Measurements from ENCODE around the gene LSAMP. TPM values are rescaled to one million over a fixed set of nuclear protein-coding genes. Genes with fewer than 3 reads are reported as not detected.

Gene LSAMP
- total and polyA plus RNA-seq, 3 donors from 2014 or later = 3.1 to 10.3 (median 9.1) TPM

DNA sequence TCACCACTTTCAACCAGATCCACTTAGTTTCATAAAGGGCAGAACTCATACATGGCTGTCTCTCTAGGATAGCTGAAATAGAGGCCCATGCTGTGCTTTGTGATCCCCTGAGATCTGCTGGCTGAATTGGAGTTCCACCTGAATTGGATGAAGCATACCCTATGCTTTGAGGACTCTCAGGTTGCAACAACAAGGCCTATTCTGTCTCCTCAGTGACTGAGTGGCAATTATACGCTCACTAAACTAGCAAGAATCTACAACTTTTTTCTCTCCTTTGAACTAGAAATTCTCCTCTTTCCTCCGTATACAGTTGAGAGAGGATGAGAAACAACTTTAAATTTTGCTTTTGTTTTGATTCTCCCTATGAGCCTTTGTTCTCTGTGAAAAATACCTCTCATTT lies 348.7 kb downstream of the LSAMP start:
- Histone ChIP-seq H3K36me3 (ENCODE audit: low read depth, missing control alignments) (no peaks in the 10 kb centered on the region), H3K27me3 (no peaks in the 10 kb centered on the region), H3K9me3 (no peaks in the 10 kb centered on the region), H3K4me1 (no peaks in the 10 kb centered on the region), H3K4me3 (no peak overlapping the region), H3K27ac (no peak overlapping the region)
- intact Hi-C loops (cut with DNase I; ENCODE audit: low total_unique reads) = no loop called here
- TF ChIP-seq POLR2A (IDR thresholded peaks at IDR 0.05) = no peak
- TF ChIP-seq, protein P1, sequence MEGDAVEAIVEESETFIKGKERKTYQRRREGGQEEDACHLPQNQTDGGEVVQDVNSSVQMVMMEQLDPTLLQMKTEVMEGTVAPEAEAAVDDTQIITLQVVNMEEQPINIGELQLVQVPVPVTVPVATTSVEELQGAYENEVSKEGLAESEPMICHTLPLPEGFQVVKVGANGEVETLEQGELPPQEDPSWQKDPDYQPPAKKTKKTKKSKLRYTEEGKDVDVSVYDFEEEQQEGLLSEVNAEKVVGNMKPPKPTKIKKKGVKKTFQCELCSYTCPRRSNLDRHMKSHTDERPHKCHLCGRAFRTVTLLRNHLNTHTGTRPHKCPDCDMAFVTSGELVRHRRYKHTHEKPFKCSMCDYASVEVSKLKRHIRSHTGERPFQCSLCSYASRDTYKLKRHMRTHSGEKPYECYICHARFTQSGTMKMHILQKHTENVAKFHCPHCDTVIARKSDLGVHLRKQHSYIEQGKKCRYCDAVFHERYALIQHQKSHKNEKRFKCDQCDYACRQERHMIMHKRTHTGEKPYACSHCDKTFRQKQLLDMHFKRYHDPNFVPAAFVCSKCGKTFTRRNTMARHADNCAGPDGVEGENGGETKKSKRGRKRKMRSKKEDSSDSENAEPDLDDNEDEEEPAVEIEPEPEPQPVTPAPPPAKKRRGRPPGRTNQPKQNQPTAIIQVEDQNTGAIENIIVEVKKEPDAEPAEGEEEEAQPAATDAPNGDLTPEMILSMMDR (IDR thresholded peaks at IDR 0.05) = no peak
- 87 to 89% methylated on average over 2 of the region's 2 CpGs for WGBS, 2 donors
- DNase-seq = no peak

DNA sequence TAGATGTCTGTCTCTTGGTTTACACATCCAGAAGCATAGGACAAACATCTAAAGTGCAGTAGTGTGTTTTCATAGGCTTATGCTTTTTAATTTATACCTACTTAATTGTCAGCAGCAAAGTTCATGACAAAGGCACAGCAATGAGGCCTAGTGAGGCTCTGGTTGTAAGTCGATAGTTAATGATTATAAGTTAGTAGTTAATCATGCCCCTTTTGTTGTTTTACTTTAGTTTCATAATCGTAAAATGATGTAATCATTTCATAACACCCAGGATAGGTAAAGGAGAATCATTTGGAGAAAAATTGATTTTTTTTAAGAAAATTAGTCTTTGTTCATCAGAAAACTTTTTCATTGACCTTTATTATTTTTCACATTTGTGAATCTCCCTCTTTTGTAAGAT lies 351.9 kb downstream of the LSAMP start:
- H3K4me3 ChIP-seq = no peak overlapping the region
- TF ChIP-seq, protein P1 (IDR thresholded peaks at IDR 0.05) = no peak
- no peak for TF ChIP-seq POLR2A (IDR thresholded peaks at IDR 0.05)
- H3K4me1 ChIP-seq = no peaks in the 10 kb centered on the region
- intact Hi-C loops (cut with DNase I; ENCODE audit: low total_unique reads) = no loop called here
- no peak overlapping the region for H3K27ac ChIP-seq
- H3K9me3 ChIP-seq = no peaks in the 10 kb centered on the region
- no peak for DNase-seq
- H3K27me3 ChIP-seq = no peaks in the 10 kb centered on the region
- no peaks in the 10 kb centered on the region for H3K36me3 ChIP-seq (ENCODE audit: low read depth, missing control alignments)
- 90 to 94% methylated on average over 2 of the region's 2 CpGs for WGBS, 2 donors

DNA sequence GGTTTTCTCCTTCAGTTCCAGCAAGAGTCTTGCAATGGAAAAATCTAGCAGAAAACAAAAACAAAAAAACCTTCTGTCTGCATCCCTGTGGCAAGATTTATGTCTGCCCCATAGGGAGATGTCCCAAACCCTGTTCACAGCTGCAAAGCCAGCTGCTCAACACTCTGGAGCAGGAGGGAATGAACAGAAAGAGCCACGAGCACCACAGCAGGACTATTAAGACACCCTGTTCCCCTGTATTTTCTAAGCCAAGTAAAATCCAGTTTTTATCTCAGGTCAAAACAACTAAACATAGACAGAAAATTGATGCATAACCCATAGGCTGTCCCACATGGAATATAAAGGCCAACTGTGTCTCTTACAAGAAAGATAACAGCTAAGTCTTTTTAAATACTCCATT lies 357.9 kb downstream of the LSAMP start:
- Histone ChIP-seq H3K4me1 (no peaks in the 10 kb centered on the region), H3K27ac (no peak overlapping the region), H3K27me3 (no peaks in the 10 kb centered on the region), H3K36me3 (ENCODE audit: low read depth, missing control alignments) (no peaks in the 10 kb centered on the region), H3K4me3 (no peak overlapping the region), H3K9me3 (no peaks in the 10 kb centered on the region)
- DNase-seq = peak; percentile 16
- 40 to 53% methylated on average over 1 of the region's 1 CpG for WGBS, 2 donors
- intact Hi-C loops (cut with DNase I; ENCODE audit: low total_unique reads) = no loop called here
- TF ChIP-seq POLR2A (IDR thresholded peaks at IDR 0.05) = no peak

DNA sequence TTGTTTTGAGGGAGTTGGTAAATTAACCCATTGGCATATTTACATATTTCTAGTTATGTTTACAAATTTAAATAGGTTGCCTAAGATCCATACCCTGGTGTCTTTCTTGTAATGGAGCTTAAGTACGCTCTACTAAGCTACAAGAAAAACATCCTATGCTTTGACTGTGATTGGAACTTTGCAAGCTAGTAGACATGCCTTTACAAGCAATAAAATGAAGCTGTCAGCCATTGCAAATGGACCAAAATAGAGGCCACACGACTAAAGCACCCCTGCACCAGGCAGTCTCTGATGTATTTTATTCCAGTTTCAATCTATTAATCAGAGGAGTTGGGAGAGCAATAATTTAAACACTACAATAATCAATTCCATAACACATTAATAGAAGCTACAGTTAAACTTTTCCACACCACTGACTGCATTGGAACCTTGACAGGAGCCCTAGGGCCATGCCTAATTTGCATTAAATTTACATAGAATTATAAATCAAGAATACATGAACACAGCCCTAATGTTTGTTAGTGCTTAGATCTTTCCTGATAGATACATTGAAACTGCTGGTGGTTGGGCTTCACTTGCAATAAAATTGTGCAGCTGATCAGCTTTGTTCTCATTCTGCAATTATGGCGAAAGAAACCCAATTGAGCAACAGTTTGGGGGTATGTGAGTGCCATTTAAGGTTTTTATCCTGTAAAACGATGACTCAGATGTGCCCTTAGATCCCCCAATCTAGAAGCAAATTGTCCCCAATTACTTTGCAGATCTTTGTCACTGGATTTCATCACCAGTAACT lies 360.1 kb downstream of the LSAMP start:
- Histone ChIP-seq H3K4me3 (no peak overlapping the region), H3K36me3 (ENCODE audit: low read depth, missing control alignments) (no peaks in the 10 kb centered on the region), H3K9me3 (no peaks in the 10 kb centered on the region), H3K4me1 (no peaks in the 10 kb centered on the region), H3K27ac (no peak overlapping the region), H3K27me3 (no peaks in the 10 kb centered on the region)
- 76 to 88% methylated on average over 4 of the region's 4 CpGs for WGBS, 2 donors
- DNase-seq = no peak
- intact Hi-C loops (cut with DNase I; ENCODE audit: low total_unique reads) = no loop called here
- TF ChIP-seq POLR2A (IDR thresholded peaks at IDR 0.05) = no peak
- TF ChIP-seq, protein P1 (IDR thresholded peaks at IDR 0.05) = no peak

DNA sequence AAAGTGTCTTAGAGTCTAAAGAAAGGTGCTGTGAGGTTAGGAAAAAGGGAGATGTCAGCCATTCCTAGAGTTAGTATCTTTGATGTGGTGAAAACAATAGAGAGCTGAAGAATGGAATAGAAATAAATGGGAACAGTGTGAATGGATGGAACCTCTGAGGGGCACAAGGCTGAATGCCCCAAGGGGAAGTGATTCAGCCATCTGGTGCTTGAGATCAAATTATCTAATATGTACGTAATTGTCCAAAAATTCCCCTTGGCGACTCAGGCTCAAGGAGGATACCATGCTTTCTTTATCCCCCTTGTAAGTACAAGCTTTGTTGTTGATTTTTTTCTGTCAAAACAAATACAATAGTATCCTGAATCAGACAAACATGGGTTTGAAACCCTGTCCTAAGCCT lies 361.6 kb downstream of the LSAMP start:
- no peak for TF ChIP-seq POLR2A (IDR thresholded peaks at IDR 0.05)
- TF ChIP-seq, protein P1 (IDR thresholded peaks at IDR 0.05) = no peak
- no peak overlapping the region for H3K27ac ChIP-seq
- no peaks in the 10 kb centered on the region for H3K36me3 ChIP-seq (ENCODE audit: low read depth, missing control alignments)
- no peak overlapping the region for H3K4me3 ChIP-seq
- H3K27me3 ChIP-seq = no peaks in the 10 kb centered on the region
- no peaks in the 10 kb centered on the region for H3K4me1 ChIP-seq
- 94% methylated on average over 2 of the region's 2 CpGs for WGBS, 2 donors
- DNase-seq = no peak
- intact Hi-C loops (cut with DNase I; ENCODE audit: low total_unique reads) = no loop called here
- H3K9me3 ChIP-seq = no peaks in the 10 kb centered on the region
